ENCODE results near the gene GASK1B. TPM values are rescaled to one million over a fixed set of nuclear protein-coding genes. Genes with fewer than 3 reads are reported as not detected.

The GASK1B gene
- total and polyA plus RNA-seq, 2 of the 4 experiments (the other 2 are of a cell fraction) = 4.1 to 5.4 TPM

GRCh38 chr4:158159054-158159717 lies 13.6 kb downstream of the GASK1B start:
- no peak overlapping the region for H3K9ac ChIP-seq (ENCODE audit: low read depth, low read length)
- no peak overlapping the region for H3K23ac ChIP-seq (ENCODE audit: low read depth, low read length)
- H3K4me2 ChIP-seq (ENCODE audit: low read depth, low read length) = no peak overlapping the region
- H3K27me3 ChIP-seq (ENCODE audit: control insufficient read depth, insufficient read depth, low read length) = no peaks in the 10 kb centered on the region
- no peak overlapping the region for H2AK9ac ChIP-seq (replicated peaks; ENCODE audit: low read depth, low read length, poor library complexity)
- no peak overlapping the region for H2AK5ac ChIP-seq (ENCODE audit: low read depth, low read length)
- peak overlapping the region; percentile 28; the same call in 1 of the 2 replicates for H3K18ac ChIP-seq (ENCODE audit: low read depth, low read length)
- H3K14ac ChIP-seq (replicated peaks; ENCODE audit: low read depth, low read length) = no peak overlapping the region
- peak; percentile 87 for DNase-seq
- H2AFZ ChIP-seq (replicated peaks; ENCODE audit: low read length, poor library complexity) = no peak overlapping the region
- no peak overlapping the region for H3K27ac ChIP-seq (ENCODE audit: insufficient read depth, low read length)
- no peaks in the 10 kb centered on the region for H3K79me1 ChIP-seq (ENCODE audit: low read depth in 1 of 2, low read length in 2 of 2)
- peaks cover 2% of the 10 kb centered on the region; the same call in 1 of the 2 replicates for H3K36me3 ChIP-seq (ENCODE audit: control insufficient read depth, insufficient read depth, low read length)
- H2BK120ac ChIP-seq (ENCODE audit: low read depth, low read length) = no peak overlapping the region
- H4K20me1 ChIP-seq (ENCODE audit: insufficient read depth, low read length) = no peaks in the 10 kb centered on the region
- dilution Hi-C loops (cut with HindIII; ENCODE audit: low sequenced_read_pairs, unreplicated experiment) (no loop called here), in situ Hi-C loops (cut with MboI; ENCODE audit: low sequenced_read_pairs) (no loop called here), intact Hi-C loops (cut with micrococcal nuclease) (loop anchor here (5.0 kb wide), 1 partner anchor 37 kb away; no protein-coding TSS in a partner anchor)
- no peak overlapping the region for H3K4me3 ChIP-seq (ENCODE audit: insufficient read depth, low read depth, low read length)
- H4K8ac ChIP-seq (ENCODE audit: low read depth in 2 of 2, low read length in 2 of 2) = no peak overlapping the region
- WGBS, 2 experiments (ENCODE audit: extremely low coverage in 2 of 2, insufficient read length in 1 of 2) = 100% methylated on average over 1 of the region's 3 CpGs; no CpG with 5 or more reads in 1 of the 2 experiments
- no peak overlapping the region for H2BK20ac ChIP-seq (ENCODE audit: low read depth, low read length)
- ATAC-seq (ENCODE audit: low read depth) = peak; percentile 36; the same call in 1 of the 2 replicates
- no peak overlapping the region for H2BK15ac ChIP-seq (ENCODE audit: low read depth, low read length)
- no peak overlapping the region for H3K4ac ChIP-seq (ENCODE audit: low read depth, low read length)
- H3K9me3 ChIP-seq (ENCODE audit: control insufficient read depth, insufficient read depth, low read length) = no peaks in the 10 kb centered on the region
- ChIA-PET CTCF (no interaction called here), POLR2A (ENCODE audit: unreplicated experiment) (no interaction called here)
- no TSS peak for BruUV-seq (replicated peaks)
- H3K9me1 ChIP-seq (ENCODE audit: insufficient read depth, low read length) = no peaks in the 10 kb centered on the region; the same call in 1 of the 2 replicates
- no peak overlapping the region for H4K91ac ChIP-seq (ENCODE audit: insufficient read depth, low read depth, low read length)
- H3K4me1 ChIP-seq (ENCODE audit: control insufficient read depth, insufficient read depth, low read length) = peaks cover 4% of the 10 kb centered on the region; the same call in 1 of the 2 replicates
- peak overlapping the region; percentile 34 for H2BK5ac ChIP-seq (ENCODE audit: low read depth, low read length, poor library complexity, severe bottlenecking)
- H3K56ac ChIP-seq (ENCODE audit: extremely low read depth, insufficient read depth, low read length) = no peak overlapping the region
- H4K5ac ChIP-seq (ENCODE audit: low read depth, low read length) = no peak overlapping the region
- TF ChIP-seq RFX5 (IDR thresholded peaks at IDR 0.05; ENCODE audit: low read depth, low read length) (no peak), MAFK (IDR thresholded peaks at IDR 0.05; ENCODE audit: low read depth, low read length) (peak; percentile 15; the same call in 1 of the 2 replicates), CHD1 (IDR thresholded peaks at IDR 0.05; ENCODE audit: low read depth, low read length) (no peak), CTCF (conservative IDR thresholded peaks at IDR 0.05; ENCODE audit: low read depth, low read length) (no peak), POLR2A (IDR thresholded peaks at IDR 0.05; ENCODE audit: low read depth, low read length) (no peak), CEBPB (IDR thresholded peaks at IDR 0.05; ENCODE audit: low read depth, low read length) (peak; percentile 84), FOS (IDR thresholded peaks at IDR 0.05; ENCODE audit: low read depth, low read length) (peak; percentile 48; the same call in 1 of the 2 replicates), MAZ (IDR thresholded peaks at IDR 0.05; ENCODE audit: borderline replicate concordance, low read depth, low read length) (no peak), NFE2L2 (IDR thresholded peaks at IDR 0.05; ENCODE audit: low read depth, low read length) (no peak), BHLHE40 (IDR thresholded peaks at IDR 0.05; ENCODE audit: low read depth, low read length) (no peak), RAD21 (IDR thresholded peaks at IDR 0.05; ENCODE audit: low read length) (no peak), ELK1 (IDR thresholded peaks at IDR 0.05; ENCODE audit: borderline replicate concordance, low read depth, low read length) (no peak), RCOR1 (IDR thresholded peaks at IDR 0.05; ENCODE audit: insufficient replicate concordance, low read length) (no peak), MXI1 (IDR thresholded peaks at IDR 0.05; ENCODE audit: borderline replicate concordance, low read depth, low read length) (no peak)
- TF ChIP-seq, protein P1, sequence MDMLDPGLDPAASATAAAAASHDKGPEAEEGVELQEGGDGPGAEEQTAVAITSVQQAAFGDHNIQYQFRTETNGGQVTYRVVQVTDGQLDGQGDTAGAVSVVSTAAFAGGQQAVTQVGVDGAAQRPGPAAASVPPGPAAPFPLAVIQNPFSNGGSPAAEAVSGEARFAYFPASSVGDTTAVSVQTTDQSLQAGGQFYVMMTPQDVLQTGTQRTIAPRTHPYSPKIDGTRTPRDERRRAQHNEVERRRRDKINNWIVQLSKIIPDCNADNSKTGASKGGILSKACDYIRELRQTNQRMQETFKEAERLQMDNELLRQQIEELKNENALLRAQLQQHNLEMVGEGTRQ (IDR thresholded peaks at IDR 0.05; ENCODE audit: low read depth, low read length) = no peak
